CD4-positive, CD25-positive, alpha-beta regulatory T cell (primary cell): Measurements from ENCODE around the gene OR6X1. TPM values are rescaled to one million over a fixed set of nuclear protein-coding genes. Genes with fewer than 3 reads are reported as not detected.
A peak's percentile ranks its signal among the peaks of the same experiment; 100 is the strongest.

Experiments used
- ATAC-seq, 2 donors: fragments of 150-1000 bp; cut with Tn5 transposase; one replicate each; pipeline ENCODE4 v1.10.0; 2021; ENCODE audit warnings: low read depth in 2 of 2, moderate number of reproducible peaks in 2 of 2, moderate library complexity in 1 of 2
- DNase-seq, 3 donors: peaks; one replicate each; pipeline versions ENCODE4 v3.0.0 to v3.0.0-alpha.2; 2012 to 2022; ENCODE audit warnings: mixed read lengths in 1 of 3
- H3K27ac ChIP-seq: one replicate; pipeline ENCODE4 v1.7.0; 2013; ENCODE audit warnings: mild to moderate bottlenecking, low read length; ENCODE audit not compliant: insufficient read depth, poor library complexity, severe bottlenecking
- H3K27me3 ChIP-seq: one replicate; pipeline ENCODE4 v1.7.0; 2013; ENCODE audit warnings: low read length; ENCODE audit not compliant: control insufficient read depth, insufficient read depth
- H3K36me3 ChIP-seq: one replicate; pipeline ENCODE4 v1.7.0; 2013; ENCODE audit warnings: mild to moderate bottlenecking, low read length, moderate library complexity; ENCODE audit not compliant: control insufficient read depth, insufficient read depth
- H3K4me1 ChIP-seq: 2 replicates; pipeline ENCODE4 v1.7.0; 2013; ENCODE audit warnings: mild to moderate bottlenecking, low read length; ENCODE audit not compliant: insufficient read depth, control insufficient read depth, poor library complexity, severe bottlenecking
- H3K4me3 ChIP-seq: one replicate; pipeline ENCODE4 v1.7.0; 2013; ENCODE audit warnings: low read depth, mild to moderate bottlenecking, low read length, moderate library complexity
- H3K9me3 ChIP-seq, 2 experiments: 1 replicate in 1 of 2; 2 replicates in 1 of 2; pipeline ENCODE4 v1.7.0; 2013; ENCODE audit warnings: low read length in 2 of 2, mild to moderate bottlenecking in 1 of 2, moderate library complexity in 1 of 2; ENCODE audit not compliant: control insufficient read depth in 2 of 2
- H3K27ac Mint-ChIP-seq, 3 donors: one replicate each; pipeline ENCODE4 v1.8.0; 2020 to 2022; ENCODE audit warnings: mild to moderate bottlenecking in 3 of 3, mixed read lengths in 3 of 3, moderate library complexity in 2 of 3
- H3K27me3 Mint-ChIP-seq: one replicate; pipeline ENCODE4 v1.8.0; 2022; ENCODE audit warnings: mild to moderate bottlenecking, mixed read lengths
- H3K36me3 Mint-ChIP-seq: one replicate; pipeline ENCODE4 v1.8.0; 2020; ENCODE audit warnings: mixed read lengths
- H3K4me1 Mint-ChIP-seq, 4 donors: one replicate each; pipeline ENCODE4 v1.8.0; 2020 to 2022; ENCODE audit warnings: mixed read lengths in 4 of 4, mild to moderate bottlenecking in 1 of 4
- H3K4me3 Mint-ChIP-seq, 4 donors: one replicate each; pipeline ENCODE4 v1.8.0; 2020 to 2022; ENCODE audit warnings: mild to moderate bottlenecking in 4 of 4, mixed read lengths in 4 of 4, moderate library complexity in 3 of 4
- H3K9me3 Mint-ChIP-seq, 7 donors: one replicate each; pipeline ENCODE4 v1.8.0; 2020 to 2022; ENCODE audit warnings: mixed read lengths in 7 of 7, mild to moderate bottlenecking in 3 of 7, moderate library complexity in 2 of 7
- polyA plus RNA-seq, 4 donors: library from polyadenylated mRNA; unstranded; fragments of 300-500 nt; fragmentation: Illumina TruSeq; gene quantifications; one replicate each; pipeline ENCODE4 v1.2.3, GENCODE V29; 2021
- total RNA-seq: library from RNA; stranded (reverse); gene quantifications from one replicate; pipeline ENCODE4 v1.2.3, GENCODE V29; 2022

The OR6X1 gene
- total and polyA plus RNA-seq, 5 donors from 2014 or later: not detected

DNA sequence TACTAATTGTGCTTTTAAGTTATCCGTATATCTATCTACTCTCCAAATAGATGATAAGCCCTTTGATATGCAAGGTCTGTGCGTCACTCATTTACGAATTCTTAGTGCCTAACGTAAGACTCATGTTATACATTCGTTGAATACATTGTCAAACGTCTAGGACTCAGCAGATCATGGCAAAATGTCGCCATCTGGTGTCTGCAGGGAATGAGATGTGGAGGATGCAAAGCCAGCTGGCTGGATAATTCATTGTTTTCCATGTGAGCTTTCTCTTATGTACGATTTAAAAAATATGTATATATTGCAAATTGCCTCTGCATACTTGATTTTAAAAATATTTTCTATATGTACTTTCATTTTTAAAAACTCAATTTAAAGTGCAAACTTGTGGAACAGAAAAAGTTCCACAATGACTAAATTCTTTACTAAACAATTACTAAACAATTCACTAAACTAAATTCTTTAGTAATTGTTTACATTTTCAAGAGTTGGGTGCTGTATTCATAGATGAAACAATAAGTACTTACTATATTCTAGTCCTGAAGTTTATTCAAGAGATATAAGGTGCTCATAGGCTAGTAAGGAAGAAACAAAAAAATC lies 46.6 kb downstream of the OR6X1 start:
- no peaks in the 10 kb centered on the region for H3K4me1 ChIP-seq
- no peaks in the 10 kb centered on the region for H3K27me3 ChIP-seq
- no peak overlapping the region for H3K4me3 ChIP-seq
- H3K36me3 ChIP-seq: no peaks in the 10 kb centered on the region
- no peaks in the 10 kb centered on the region for H3K9me3 ChIP-seq
- ATAC-seq: no peak
- Mint-ChIP-seq H3K27me3 (peaks cover 17% of the 10 kb centered on the region), H3K27ac (no peak overlapping the region), H3K4me1 (peaks cover 0 to 3% (median 0%) of the 10 kb centered on the region in 4 donors), H3K36me3 (no peaks in the 10 kb centered on the region), H3K4me3 (no peak overlapping the region), H3K9me3 (peaks cover 0 to 2% (median 0%) of the 10 kb centered on the region in 7 donors)
- peak; percentile 24 to 57 (median 53) for DNase-seq
- no peak overlapping the region for H3K27ac ChIP-seq

DNA sequence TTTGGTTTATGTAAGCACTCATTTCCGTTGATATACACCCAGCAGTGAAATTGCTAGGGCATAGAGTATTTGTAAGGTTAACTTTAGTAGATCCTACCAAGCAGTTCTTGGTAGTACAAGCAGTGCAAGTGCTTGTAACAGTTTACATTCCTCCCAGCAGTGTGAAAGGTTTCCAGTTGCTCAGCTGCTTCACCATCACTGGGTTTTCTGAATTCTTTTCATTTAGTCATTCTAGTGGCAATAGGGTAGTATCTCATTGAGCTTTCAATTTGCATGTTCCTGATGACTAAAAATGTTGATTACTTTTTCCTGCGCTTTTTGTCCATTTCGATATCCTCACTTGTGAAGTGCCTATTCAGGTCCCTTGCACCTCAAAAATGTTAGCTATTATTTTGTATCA lies 47.1 kb downstream of the OR6X1 start:
- Histone ChIP-seq H3K4me3 (no peak overlapping the region), H3K27me3 (no peaks in the 10 kb centered on the region), H3K36me3 (no peaks in the 10 kb centered on the region), H3K27ac (no peak overlapping the region), H3K9me3 (no peaks in the 10 kb centered on the region), H3K4me1 (no peaks in the 10 kb centered on the region)
- ATAC-seq (no peak), DNase-seq (no peak)
- H3K4me3 Mint-ChIP-seq: no peak overlapping the region
- H3K27me3 Mint-ChIP-seq: peaks cover 17% of the 10 kb centered on the region
- H3K36me3 Mint-ChIP-seq: no peaks in the 10 kb centered on the region
- H3K4me1 Mint-ChIP-seq: peaks cover 0 to 3% (median 0%) of the 10 kb centered on the region in 4 donors
- H3K9me3 Mint-ChIP-seq: peaks cover 0 to 2% (median 0%) of the 10 kb centered on the region in 7 donors
- no peak overlapping the region for H3K27ac Mint-ChIP-seq

DNA sequence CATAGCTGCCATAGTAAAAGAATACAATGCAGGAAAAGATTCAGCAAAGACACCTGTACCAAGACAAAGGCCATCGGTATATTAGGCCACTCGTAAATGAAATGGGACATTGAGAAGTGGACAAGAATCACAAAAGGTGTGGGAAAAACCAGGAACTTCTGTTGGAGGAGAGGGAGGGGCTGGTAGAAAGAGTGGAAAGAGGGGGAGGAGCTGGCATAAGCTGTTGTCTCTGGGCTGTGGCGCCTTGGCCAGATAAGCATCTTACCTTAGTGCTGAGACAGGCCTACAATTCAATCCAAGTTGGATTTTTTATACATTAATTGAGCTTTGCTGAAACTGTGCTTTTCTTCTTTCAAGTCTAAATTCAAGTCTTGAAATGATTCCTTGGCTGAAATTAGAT lies 50.0 kb downstream of the OR6X1 start:
- Mint-ChIP-seq H3K4me3 (no peak overlapping the region), H3K27ac (no peak overlapping the region), H3K27me3 (peaks cover 23% of the 10 kb centered on the region), H3K9me3 (peaks cover 0 to 2% (median 0%) of the 10 kb centered on the region in 7 donors), H3K4me1 (peaks cover 0 to 3% (median 0%) of the 10 kb centered on the region in 4 donors), H3K36me3 (no peaks in the 10 kb centered on the region)
- Histone ChIP-seq H3K27me3 (no peaks in the 10 kb centered on the region), H3K4me1 (no peaks in the 10 kb centered on the region), H3K36me3 (no peaks in the 10 kb centered on the region), H3K9me3 (no peaks in the 10 kb centered on the region), H3K4me3 (no peak overlapping the region), H3K27ac (no peak overlapping the region)
- ATAC-seq: no peak
- DNase-seq: no peak

Other genes starting within 250 kb of the OR6X1 start
- gene SCN3B, start 99.9 kb downstream of the OR6X1 start, total RNA-seq: not detected
- under 1 TPM in 1 of 4 donors, not detected in 3; 0.05 TPM for gene SCN3B, start 99.9 kb downstream of the OR6X1 start, polyA plus RNA-seq
- 14.6 TPM for gene ZNF202, start 12.9 kb downstream of the OR6X1 start, total RNA-seq
- gene ZNF202, start 12.9 kb downstream of the OR6X1 start, polyA plus RNA-seq: 1 to 10 TPM; 5.9 to 8.2 (median 7.2) TPM
- not detected for gene OR6M1, start 51.8 kb upstream of the OR6X1 start, total RNA-seq
- gene OR6M1, start 51.8 kb upstream of the OR6X1 start, polyA plus RNA-seq: not detected
- not detected for gene TMEM225, start 131.2 kb upstream of the OR6X1 start, total RNA-seq
- gene TMEM225, start 131.2 kb upstream of the OR6X1 start, polyA plus RNA-seq: not detected
- not detected for gene OR8D4, start 147.6 kb upstream of the OR6X1 start, total RNA-seq
- gene OR8D4, start 147.6 kb upstream of the OR6X1 start, polyA plus RNA-seq: not detected
- gene OR4D5, start 185.1 kb upstream of the OR6X1 start, total RNA-seq: not detected
- not detected for gene OR4D5, start 185.1 kb upstream of the OR6X1 start, polyA plus RNA-seq
- not detected for gene OR6T1, start 189.3 kb upstream of the OR6X1 start, total RNA-seq
- gene OR6T1, start 189.3 kb upstream of the OR6X1 start, polyA plus RNA-seq: not detected
- gene OR10S1, start 223.3 kb upstream of the OR6X1 start, total RNA-seq: not detected
- gene OR10S1, start 223.3 kb upstream of the OR6X1 start, polyA plus RNA-seq: not detected
- gene OR10G6, start 240.6 kb upstream of the OR6X1 start, total RNA-seq: not detected
- gene OR10G6, start 240.6 kb upstream of the OR6X1 start, polyA plus RNA-seq: not detected